Subcutaneous adipose tissue (tissue), 4 donors: ENCODE measurements around the gene KRTAP19-1. TPM values are rescaled to one million over a fixed set of nuclear protein-coding genes. Genes with fewer than 3 reads are reported as not detected.

Experiments
- CTCF ChIP-seq: fragments of 450-650 bp; IDR thresholded peaks from one replicate; pipeline ENCODE4 v1.5.1; 2016; ENCODE audit warnings: low read depth, mild to moderate bottlenecking, control low read depth, antibody characterized with exemption, moderate library complexity
- small RNA-seq: library from RNA; depleted of rRNA; stranded (forward); fragments of <200 nt; gene quantifications from one replicate; pipeline ENCODE3, GENCODE V24; 2016
- total RNA-seq, 4 donors: library from RNA; depleted of rRNA; stranded (reverse); fragments of >200 nt; gene quantifications; one replicate each; pipeline ENCODE4 v1.1.0, GENCODE V29; 2016

The KRTAP19-1 gene
- total RNA-seq, 4 donors from 2014 or later, result not detected

- no peak for TF ChIP-seq CTCF
Measured at GRCh38 chr21:30447056-30447455, 33.1 kb downstream of the KRTAP19-1 start.

GRCh38 chr21:30444204-30444603 lies 36.0 kb downstream of the KRTAP19-1 start:
- TF ChIP-seq CTCF, result no peak

- no peak for TF ChIP-seq CTCF
Measured at GRCh38 chr21:30443226-30443625, 36.9 kb downstream of the KRTAP19-1 start.

- TF ChIP-seq CTCF, result no peak
Measured at GRCh38 chr21:30439975-30440374, 40.2 kb downstream of the KRTAP19-1 start, which contains the start of gene KRTAP15-1. KRTAP15-1 (plus strand) TSS chr21:30440275; CDS start chr21:30440328, 53 bp downstream.

- TF ChIP-seq CTCF, result no peak
Measured at GRCh38 chr21:30437010-30437565, 43.1 kb downstream of the KRTAP19-1 start.

GRCh38 chr21:30434033-30434631 lies 46.0 kb downstream of the KRTAP19-1 start:
- no peak for TF ChIP-seq CTCF

GRCh38 chr21:30430170-30430655 lies 50.0 kb downstream of the KRTAP19-1 start, which contains the start of gene KRTAP13-4:
KRTAP13-4 (plus strand) TSS chr21:30430220; CDS start chr21:30430276, 56 bp downstream.
- no peak for TF ChIP-seq CTCF

Small RNA genes lying within 50 kb of the gene (small RNA-seq; reads per million reads assigned to genes)
- gene AP000567.1 (not detected), gene KRTAP19-10P (not detected), gene KRTAP19-9P (not detected)

Other genes with a start within 250 kb of the KRTAP19-1 start
- gene KRTAP24-1, start 197.4 kb downstream of the KRTAP19-1 start, total RNA-seq, result not detected
- not detected for gene KRTAP25-1, start 190.9 kb downstream of the KRTAP19-1 start, total RNA-seq
- not detected for gene KRTAP26-1, start 160.1 kb downstream of the KRTAP19-1 start, total RNA-seq
- gene KRTAP27-1, start 142.7 kb downstream of the KRTAP19-1 start, total RNA-seq, result not detected
- gene KRTAP23-1, start 131.8 kb downstream of the KRTAP19-1 start, total RNA-seq, result not detected
- gene KRTAP13-2, start 108.1 kb downstream of the KRTAP19-1 start, total RNA-seq, result not detected
- not detected for gene KRTAP13-1, start 84.3 kb downstream of the KRTAP19-1 start, total RNA-seq
- gene KRTAP13-3, start 54.4 kb downstream of the KRTAP19-1 start, total RNA-seq, result not detected
- not detected for gene KRTAP13-4, start 50.1 kb downstream of the KRTAP19-1 start, total RNA-seq
- gene KRTAP15-1, start 40.1 kb downstream of the KRTAP19-1 start, total RNA-seq, result not detected
- gene KRTAP19-2, start 7.1 kb upstream of the KRTAP19-1 start, total RNA-seq, result not detected
- gene KRTAP19-3, start 11.6 kb upstream of the KRTAP19-1 start, total RNA-seq, result not detected
- gene KRTAP19-4, start 16.8 kb upstream of the KRTAP19-1 start, total RNA-seq, result not detected
- gene KRTAP19-5, start 21.8 kb upstream of the KRTAP19-1 start, total RNA-seq, result not detected
- not detected for gene KRTAP19-6, start 61.5 kb upstream of the KRTAP19-1 start, total RNA-seq
- not detected for gene KRTAP19-7, start 80.9 kb upstream of the KRTAP19-1 start, total RNA-seq
- gene KRTAP22-2, start 110.0 kb upstream of the KRTAP19-1 start, total RNA-seq, result not detected
- gene KRTAP6-3, start 112.1 kb upstream of the KRTAP19-1 start, total RNA-seq, result not detected
- gene KRTAP6-2, start 118.5 kb upstream of the KRTAP19-1 start, total RNA-seq, result not detected
- gene KRTAP22-1, start 120.7 kb upstream of the KRTAP19-1 start, total RNA-seq, result not detected
- not detected for gene KRTAP6-1, start 133.6 kb upstream of the KRTAP19-1 start, total RNA-seq
- gene KRTAP20-1, start 136.1 kb upstream of the KRTAP19-1 start, total RNA-seq, result not detected
- gene KRTAP20-4, start 140.3 kb upstream of the KRTAP19-1 start, total RNA-seq, result not detected
- not detected for gene KRTAP20-2, start 154.8 kb upstream of the KRTAP19-1 start, total RNA-seq
- gene KRTAP20-3, start 162.5 kb upstream of the KRTAP19-1 start, total RNA-seq, result not detected
- gene KRTAP21-3, start 238.4 kb upstream of the KRTAP19-1 start, total RNA-seq, result not detected